ENCODE data around the gene ACAP3.

ACAP3 gene

DNA sequence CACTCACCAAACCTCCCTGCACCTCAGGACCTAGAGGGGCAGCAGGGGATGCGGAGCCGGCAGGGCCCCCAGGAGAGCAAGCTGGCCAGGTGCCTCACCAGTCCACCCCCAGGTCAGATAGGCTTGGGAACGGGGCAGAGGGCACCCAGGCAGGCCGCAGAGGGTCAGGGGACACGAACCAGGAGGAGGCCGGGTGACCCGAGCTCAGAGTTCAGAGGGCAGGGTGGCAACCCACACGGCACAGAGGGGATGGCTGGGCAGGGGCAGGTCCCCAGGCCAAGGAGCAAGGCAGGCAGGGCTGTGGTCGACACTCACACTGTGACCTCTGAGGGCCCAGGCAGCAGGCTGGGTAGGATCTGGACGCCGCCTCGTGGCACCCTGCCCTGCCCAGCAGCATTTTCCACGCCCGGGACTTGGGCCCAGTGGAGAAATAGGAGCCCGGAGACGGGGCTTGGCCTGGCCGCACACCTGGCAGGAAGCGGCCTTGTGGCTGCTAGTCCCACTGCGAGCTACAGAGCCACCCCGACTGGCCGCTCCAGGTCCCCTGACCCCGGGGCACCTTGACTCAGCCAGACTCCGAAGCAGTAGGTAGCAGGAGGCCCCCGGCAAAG is 36.2 kb upstream of the ACAP3 start:
- DNase-seq, result no peak

DNA sequence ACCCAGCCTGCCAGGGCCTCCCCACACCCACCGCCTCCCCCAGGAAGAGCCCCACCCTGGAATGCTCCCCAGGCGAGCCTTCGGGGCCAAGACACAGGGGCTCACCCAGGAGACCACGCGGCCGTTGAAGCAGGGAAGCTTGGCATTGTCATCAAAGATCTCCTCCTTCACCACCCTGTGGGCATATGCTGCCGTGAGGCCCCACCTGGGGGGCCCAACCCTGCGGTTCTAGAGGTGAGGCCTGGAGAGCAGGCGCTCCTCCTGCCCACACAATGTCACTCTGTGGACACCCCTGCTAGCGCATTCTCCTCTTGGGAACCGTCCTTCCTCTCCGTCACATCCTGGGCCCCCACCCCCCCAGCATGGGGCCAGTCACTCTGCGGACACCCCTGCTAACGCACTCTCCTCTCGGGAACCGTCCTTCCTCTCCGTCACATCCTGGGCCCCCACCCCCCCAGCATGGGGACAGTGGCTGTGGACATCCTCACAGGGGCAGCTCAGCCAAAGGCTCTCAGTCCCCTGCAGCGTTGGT is 34.9 kb upstream of the ACAP3 start:
- no peak for DNase-seq

DNA sequence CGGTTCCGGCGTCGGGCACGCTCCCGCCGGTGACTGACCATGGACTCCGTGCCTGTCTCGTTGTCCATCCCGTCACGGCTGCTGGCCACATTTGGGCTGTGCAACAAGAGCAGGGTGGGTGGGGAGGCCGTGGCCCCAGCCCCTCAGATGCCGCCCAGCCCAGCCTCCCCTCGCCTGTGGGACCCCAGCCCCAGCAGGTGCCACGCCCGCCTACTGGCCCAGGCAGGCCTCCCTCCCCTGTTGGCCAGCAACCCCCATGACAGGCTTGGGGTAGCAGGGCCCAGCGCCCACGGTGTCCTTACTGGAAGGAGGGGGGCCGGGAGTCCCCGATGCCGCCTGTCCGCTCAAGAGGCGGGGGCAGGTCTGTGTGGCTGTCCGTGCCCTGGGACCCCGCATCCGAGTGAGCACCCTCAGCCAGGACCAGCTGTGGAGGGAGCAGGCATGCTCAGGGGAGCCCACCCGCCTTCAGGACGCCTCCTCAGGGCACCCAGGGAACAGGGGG is 34.4 kb upstream of the ACAP3 start:
- DNase-seq, result no peak

DNA sequence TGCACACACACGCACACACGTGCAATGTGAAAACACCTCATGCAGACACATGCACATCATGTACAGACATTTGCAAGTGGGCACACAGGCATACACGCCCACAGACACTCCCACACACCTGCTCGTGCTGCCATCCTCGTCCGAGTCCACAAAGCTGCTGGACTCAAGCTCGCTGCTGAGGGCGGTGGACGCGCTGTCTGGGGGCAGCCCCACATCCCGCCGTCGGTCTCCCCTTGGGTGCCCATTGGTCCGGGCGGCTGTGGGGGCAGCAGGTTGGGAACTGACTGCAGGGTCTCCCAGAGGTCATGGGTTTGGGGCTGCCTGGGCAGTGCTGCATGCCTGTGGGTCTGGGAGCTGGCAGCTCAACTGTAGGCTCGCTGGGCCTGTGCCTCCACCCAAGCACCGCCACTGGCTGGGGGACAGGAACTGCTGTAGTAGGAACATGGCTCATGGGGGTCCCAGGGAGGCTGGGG is 33.9 kb upstream of the ACAP3 start:
- no peak for DNase-seq

DNA sequence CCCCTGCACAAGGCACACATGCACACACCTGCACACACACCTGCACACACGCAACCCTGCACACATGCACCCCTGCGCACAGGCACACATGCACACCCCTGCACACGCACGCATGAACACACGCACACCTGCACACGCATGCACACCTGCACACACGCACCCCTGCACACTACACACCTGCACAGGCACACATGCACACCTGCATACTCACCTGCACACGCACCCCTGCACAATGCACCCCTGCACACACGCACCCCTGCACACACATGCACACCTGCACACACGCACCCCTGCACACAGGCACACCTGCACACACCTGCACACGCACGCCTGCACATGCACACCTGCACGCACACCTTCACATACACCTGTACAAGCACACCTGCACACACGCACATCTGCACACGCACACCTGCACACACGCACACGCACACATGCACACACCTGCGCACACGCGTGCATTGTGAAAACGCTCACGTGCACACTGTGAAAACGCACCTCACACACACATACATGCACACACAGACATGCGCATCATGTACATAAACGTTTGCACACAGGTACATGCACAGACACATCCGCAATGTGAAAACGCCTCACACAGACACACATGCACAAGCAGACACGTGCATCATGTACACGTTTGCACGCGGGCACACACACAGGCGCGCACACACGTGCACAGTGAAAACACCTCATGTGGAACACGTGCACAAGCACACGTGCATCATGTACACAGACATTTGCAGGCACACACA is 33.2 kb upstream of the ACAP3 start:
- DNase-seq, result no peak

DNA sequence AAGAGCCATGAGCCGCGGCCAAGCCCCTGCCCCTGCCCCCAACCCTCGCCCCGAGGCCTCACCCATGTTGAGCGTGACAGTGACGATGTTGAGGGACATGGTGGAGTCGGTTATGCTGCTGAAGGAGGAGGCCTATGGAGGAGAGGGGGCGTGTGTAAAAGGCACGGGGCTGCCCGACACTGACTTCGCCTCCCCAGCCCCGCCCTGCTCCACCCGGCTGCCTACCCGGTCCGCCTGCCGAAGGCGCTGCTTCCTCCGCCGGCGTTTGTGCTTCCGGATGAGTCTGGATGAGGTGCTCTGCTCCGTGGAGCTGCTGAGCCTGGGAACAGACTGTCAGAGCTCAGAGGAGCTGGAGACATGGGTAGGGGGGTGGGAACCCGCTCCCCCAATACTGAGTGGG is 32.5 kb upstream of the ACAP3 start:
- no peak for DNase-seq

DNA sequence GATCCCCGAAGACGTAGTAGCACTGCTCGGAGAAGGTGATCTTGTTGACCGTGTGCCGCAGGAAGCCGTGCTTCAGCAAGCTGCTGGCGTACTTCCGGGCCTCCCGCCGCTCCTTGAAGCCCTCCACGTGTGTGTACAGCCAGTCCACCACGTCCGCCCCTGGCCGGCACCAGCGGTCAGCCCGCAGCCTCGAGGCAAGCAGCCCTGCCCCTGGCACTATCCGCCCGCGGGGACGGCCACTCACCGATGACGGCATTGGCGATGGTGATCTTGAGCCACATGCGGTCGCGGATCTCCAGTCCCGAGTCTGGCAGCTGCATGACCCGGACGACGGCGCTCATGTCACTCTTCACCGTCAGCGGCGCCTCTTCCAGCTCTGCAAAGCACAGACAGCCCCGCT is 30.5 kb upstream of the ACAP3 start:
- no peak for DNase-seq

DNA sequence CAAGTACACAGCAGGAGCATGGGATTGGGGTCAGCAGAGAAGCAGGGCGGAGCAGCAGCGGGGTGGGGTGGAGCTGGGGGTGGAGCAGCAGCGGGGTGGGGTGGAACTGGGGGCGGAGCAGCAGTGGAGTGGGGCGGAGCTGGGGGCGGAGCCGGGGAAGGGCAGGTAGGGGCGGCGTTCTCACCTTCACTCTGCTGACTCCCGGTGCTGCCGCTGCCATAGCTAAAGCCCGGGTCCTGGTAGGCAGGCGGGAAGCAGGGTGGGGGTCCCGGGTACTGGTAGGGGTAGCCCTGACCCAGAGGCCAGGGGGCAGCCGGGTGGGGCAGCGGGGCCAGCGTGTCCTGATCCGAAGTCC is 30.0 kb upstream of the ACAP3 start:
- DNase-seq, result no peak

DNA sequence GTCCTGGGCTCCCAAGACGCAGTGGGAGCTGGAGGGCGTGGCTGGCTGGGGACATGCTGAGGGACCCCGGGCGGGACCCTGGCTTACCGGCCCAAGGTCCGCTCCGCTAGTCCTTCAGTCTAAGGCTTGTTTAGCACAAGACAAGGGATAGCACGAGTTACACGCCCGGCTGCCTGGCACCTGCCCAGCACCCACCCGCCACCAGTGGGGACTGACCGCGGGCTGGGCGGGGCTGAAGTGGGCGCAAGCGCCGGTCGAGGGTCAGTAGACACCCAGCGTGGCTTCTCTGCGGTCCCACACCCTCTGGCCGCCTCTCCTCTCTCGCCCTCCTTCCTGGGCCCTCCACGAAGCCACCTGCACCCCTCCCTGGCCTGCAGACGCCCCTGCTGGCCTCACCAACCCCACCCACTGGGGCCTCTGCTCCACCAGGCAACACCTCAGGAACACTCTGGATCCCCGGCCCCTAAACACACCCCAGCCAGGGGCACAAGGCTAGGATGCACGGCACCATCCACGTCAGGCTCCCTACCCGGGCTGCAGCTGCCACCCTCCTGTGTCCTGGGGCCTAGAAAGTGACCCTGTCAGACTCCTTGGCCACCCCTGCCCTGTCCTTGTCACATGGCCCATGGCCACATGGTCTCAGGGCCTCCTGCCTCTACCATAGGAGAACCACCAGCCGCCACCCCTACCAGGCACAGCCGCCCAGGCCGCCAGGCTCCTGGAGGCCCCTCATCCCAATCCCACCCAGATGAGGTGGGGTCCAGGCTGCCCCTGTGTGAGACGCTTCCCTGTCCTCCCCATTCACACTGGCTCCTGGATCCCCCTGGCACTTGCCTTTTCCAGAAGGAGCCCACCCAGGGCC is 29.4 kb upstream of the ACAP3 start:
- no peak for DNase-seq

DNA sequence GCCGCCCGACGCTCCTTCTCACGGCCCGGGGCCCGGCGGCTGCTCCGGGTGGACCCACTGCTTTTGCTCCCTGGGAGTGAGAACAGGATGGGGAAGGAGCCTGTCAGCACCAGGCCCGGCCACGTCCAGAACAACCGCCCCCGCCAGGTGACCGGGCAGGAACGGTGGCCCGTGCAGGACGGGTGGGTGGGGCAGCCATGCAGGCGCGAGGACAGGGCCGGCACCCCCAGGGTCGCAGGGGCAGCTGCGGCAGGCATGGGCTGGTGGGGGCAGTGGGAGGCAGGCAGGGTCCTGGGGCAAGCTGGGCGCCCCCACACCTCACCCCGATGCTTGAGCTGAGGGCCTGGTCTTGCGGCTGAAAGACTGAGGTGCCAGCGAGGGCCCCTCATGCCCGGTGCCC is 28.7 kb upstream of the ACAP3 start:
- no peak for DNase-seq

DNA sequence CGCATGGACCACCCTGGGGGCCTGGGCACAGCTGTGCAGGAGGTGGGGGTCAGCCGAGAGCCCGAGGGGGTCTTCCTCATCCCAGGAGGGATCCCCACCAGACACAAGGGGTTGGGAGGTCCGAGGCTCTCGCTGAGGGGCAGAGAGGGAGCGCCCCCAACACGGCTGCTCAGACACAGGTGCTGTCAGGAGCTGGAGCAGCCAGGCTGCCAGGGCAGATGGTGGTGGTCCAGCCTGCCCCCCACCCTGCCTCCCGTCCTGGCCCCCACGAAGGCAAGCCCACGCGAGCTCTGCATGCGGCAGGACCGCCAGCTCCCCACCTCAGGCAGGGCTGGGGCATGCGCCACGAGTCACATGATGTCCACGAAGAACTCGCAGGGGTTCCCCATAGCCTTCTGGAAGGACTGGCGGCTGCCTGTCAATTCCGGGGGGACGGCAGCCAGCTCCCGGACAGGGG is 28.1 kb upstream of the ACAP3 start:
- no peak for DNase-seq

DNA sequence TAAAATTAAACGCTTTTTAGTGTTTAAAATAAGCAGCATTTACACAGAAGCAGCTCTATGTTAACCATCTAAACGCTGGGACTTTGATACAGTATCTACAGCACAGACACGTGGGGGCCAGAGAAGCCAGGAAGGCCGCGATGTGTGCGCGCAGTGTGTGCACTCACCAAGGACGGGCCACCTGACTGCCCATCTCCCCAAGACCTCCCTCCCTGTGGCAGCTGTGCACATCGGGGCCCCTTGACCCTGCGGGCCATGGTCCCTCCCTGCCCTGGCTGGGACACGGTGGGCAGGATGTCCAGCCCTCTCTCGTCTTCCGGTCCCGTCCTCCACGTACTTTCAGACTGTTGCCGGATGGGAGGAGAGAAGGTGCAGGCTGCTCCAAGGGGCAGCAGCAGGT is 27.6 kb upstream of the ACAP3 start:
- DNase-seq, result no peak

DNA sequence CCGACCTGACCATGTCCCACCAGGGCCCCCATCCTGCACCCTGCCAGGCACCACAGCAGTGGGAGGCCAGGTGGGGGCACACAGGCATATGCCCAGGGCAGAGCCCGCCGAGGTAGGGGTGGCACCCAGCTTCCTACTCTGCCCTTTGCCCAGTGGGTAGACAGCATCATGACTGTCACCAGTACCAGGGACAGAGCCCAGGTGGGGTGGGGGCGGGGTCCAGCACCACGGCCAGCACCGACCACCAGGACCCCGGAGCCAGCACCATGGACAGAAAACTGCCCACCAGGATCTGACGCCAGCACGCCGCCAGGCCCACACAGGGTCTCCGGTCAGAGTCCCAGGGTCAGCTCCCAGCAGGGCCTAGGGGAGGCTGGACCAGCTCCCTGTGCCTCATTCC is 27.1 kb upstream of the ACAP3 start:
- DNase-seq, result no peak

DNA sequence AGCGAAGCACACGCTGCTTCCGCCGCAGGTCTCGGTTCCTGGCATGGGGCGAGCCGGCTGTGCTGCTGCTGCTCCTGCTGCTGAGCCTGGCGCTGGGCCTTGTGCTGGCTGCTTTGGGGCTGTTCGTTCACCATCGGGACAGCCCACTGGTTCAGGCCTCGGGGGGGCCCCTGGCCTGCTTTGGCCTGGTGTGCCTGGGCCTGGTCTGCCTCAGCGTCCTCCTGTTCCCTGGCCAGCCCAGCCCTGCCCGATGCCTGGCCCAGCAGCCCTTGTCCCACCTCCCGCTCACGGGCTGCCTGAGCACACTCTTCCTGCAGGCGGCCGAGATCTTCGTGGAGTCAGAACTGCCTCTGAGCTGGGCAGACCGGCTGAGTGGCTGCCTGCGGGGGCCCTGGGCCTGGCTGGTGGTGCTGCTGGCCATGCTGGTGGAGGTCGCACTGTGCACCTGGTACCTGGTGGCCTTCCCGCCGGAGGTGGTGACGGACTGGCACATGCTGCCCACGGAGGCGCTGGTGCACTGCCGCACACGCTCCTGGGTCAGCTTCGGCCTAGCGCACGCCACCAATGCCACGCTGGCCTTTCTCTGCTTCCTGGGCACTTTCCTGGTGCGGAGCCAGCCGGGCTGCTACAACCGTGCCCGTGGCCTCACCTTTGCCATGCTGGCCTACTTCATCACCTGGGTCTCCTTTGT is 26.0 kb upstream of the ACAP3 start:
- no peak for DNase-seq

DNA sequence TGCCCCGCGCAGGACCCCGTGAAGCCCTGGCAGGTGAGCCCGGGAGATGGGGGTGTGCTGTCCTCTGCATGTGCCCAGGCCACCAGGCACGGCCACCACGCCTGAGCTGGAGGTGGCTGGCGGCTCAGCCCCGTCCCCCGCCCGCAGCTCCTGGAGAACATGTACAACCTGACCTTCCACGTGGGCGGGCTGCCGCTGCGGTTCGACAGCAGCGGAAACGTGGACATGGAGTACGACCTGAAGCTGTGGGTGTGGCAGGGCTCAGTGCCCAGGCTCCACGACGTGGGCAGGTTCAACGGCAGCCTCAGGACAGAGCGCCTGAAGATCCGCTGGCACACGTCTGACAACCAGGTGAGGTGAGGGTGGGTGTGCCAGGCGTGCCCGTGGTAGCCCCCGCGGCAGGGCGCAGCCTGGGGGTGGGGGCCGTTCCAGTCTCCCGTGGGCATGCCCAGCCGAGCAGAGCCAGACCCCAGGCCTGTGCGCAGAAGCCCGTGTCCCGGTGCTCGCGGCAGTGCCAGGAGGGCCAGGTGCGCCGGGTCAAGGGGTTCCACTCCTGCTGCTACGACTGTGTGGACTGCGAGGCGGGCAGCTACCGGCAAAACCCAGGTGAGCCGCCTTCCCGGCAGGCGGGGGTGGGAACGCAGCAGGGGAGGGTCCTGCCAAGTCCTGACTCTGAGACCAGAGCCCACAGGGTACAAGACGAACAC is 25.2 kb upstream of the ACAP3 start:
- no peak for DNase-seq

DNA sequence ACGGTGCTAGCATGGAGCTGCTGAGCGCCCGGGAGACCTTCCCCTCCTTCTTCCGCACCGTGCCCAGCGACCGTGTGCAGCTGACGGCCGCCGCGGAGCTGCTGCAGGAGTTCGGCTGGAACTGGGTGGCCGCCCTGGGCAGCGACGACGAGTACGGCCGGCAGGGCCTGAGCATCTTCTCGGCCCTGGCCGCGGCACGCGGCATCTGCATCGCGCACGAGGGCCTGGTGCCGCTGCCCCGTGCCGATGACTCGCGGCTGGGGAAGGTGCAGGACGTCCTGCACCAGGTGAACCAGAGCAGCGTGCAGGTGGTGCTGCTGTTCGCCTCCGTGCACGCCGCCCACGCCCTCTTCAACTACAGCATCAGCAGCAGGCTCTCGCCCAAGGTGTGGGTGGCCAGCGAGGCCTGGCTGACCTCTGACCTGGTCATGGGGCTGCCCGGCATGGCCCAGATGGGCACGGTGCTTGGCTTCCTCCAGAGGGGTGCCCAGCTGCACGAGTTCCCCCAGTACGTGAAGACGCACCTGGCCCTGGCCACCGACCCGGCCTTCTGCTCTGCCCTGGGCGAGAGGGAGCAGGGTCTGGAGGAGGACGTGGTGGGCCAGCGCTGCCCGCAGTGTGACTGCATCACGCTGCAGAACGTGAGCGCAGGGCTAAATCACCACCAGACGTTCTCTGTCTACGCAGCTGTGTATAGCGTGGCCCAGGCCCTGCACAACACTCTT is 24.5 kb upstream of the ACAP3 start:
- DNase-seq, result no peak

DNA sequence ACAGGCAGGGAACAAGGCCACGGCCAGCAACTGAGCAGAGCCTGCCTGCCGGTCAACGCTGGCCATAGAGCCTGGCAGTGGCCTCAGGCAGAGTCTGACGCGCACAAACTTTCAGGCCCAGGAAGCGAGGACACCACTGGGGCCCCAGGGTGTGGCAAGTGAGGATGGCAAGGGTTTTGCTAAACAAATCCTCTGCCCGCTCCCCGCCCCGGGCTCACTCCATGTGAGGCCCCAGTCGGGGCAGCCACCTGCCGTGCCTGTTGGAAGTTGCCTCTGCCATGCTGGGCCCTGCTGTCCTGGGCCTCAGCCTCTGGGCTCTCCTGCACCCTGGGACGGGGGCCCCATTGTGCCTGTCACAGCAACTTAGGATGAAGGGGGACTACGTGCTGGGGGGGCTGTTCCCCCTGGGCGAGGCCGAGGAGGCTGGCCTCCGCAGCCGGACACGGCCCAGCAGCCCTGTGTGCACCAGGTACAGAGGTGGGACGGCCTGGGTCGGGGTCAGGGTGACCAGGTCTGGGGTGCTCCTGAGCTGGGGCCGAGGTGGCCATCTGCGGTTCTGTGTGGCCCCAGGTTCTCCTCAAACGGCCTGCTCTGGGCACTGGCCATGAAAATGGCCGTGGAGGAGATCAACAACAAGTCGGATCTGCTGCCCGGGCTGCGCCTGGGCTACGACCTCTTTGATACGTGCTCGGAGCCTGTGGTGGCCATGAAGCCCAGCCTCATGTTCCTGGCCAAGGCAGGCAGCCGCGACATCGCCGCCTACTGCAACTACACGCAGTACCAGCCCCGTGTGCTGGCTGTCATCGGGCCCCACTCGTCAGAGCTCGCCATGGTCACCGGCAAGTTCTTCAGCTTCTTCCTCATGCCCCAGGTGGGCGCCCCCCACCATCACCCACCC is 23.6 kb upstream of the ACAP3 start, which contains the start of gene TAS1R3:
Gene TAS1R3 (plus strand): TSS at position 213 of the 898 bp plus-strand sequence. CDS start 66 bp downstream, at position 279.
- no peak for DNase-seq

DNA sequence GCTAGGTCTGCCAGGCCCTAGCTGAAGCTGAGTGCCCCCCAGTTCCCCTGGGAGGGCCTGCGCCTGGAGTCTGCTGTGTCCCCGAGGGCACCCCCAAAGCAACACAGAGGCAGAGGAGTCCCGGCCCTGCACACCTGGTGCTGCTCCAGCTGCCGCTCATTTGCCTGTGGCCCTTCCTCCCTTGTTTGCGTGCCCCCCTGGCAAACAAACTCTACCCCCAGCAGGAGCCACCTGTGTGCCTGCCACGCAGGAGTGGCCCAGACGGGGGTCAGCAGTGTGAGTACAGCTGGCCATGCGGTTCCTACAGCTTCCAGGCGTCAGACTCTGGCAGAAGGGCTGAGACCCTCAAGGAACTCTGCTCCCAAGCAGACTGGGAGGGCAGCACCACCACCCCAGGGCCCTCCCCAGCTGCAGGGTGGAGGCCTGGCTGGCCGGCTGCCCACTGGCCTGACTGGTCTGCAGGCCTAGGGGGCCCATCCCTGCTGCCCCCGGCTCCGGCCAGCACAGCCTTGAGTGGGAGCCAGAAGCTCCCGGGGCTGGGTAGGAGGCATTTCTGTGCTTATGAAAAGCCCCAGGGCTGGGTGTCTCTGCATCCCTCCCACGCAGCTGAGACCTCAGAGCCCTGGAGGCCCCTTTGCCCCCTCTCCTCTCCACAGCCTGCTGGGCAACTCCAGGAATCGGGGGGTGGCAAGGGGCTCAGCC is 22.8 kb upstream of the ACAP3 start:
- DNase-seq, result no peak

All from NCI-H1092 (cell line).